ENCODE results near the gene ARHGAP44.

Gene ARHGAP44

GRCh38 chr17:12964162-12964561, 174.9 kb downstream of the ARHGAP44 start:
- Histone ChIP-seq H4K12ac (ENCODE audit: low read depth, low read length) (no peak overlapping the region), H2BK5ac (ENCODE audit: low read depth, low read length, poor library complexity) (no peak overlapping the region), H3K79me1 (ENCODE audit: low read length) (no peaks in the 10 kb centered on the region), H3K27ac (ENCODE audit: low read depth, low read length) (no peak overlapping the region), H3K4me3 (ENCODE audit: low read depth, low read length) (no peak overlapping the region), H2AFZ (ENCODE audit: insufficient read depth, low read length, poor library complexity) (no peak overlapping the region), H2BK12ac (ENCODE audit: low read length) (no peak overlapping the region), H3K4ac (ENCODE audit: low read depth, low read length) (no peak overlapping the region), H3K14ac (ENCODE audit: low read length) (no peak overlapping the region), H3K23ac (ENCODE audit: low read length) (no peak overlapping the region), H3K4me1 (ENCODE audit: control insufficient read depth in 1 of 2, insufficient read depth in 2 of 2, low read length in 2 of 2) (no peaks in the 10 kb centered on the region), H3K79me2 (ENCODE audit: control insufficient read depth, insufficient read depth, low read length, poor library complexity) (no peaks in the 10 kb centered on the region), H4K8ac (ENCODE audit: low read depth, low read length) (no peak overlapping the region), H3K9ac (ENCODE audit: low read length) (no peak overlapping the region), H2BK120ac (ENCODE audit: insufficient read depth, low read length, poor library complexity) (no peak overlapping the region), H4K91ac (ENCODE audit: low read depth, low read length) (no peak overlapping the region), H3K36me3 (ENCODE audit: control insufficient read depth in 1 of 2, insufficient read depth in 2 of 2, low read length in 2 of 2) (peaks cover 0 to 5% of the 10 kb centered on the region in 2 experiments), H2AK5ac (ENCODE audit: low read length) (no peak overlapping the region), H3K9me3 (ENCODE audit: insufficient read depth, low read depth, low read length) (no peaks in the 10 kb centered on the region), H3K18ac (ENCODE audit: low read length) (no peak overlapping the region), H3K27me3 (ENCODE audit: insufficient read depth, low read length) (no peaks in the 10 kb centered on the region), H3K4me2 (ENCODE audit: low read length) (no peak overlapping the region)
- DNase-seq, result no peak
- WGBS (ENCODE audit: extremely low coverage, insufficient coverage, insufficient read length), result no CpG with 5 or more reads among the region's 5 CpGs

DNA sequence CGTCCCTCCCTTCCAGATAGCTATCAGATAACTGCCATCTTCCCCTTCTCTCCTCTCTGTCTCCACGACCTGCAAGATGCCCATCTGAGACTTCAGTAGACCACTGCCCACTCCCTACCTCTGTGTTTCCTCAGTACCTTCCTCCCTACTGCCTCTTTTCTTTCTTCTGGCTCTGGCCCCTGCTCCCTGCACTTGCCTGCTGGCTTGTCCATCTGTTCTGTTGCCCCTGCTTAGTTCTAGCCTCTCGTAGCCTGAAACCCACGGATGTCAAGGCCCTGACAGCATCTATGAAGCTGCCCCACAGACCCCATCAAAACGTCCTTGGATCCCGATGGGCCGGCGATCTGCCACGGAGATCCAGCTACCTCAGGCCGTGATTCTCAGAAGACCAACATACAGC, 175.5 kb downstream of the ARHGAP44 start:
- DNase-seq, result no peak
- Histone ChIP-seq H3K23ac (ENCODE audit: low read length) (no peak overlapping the region), H3K9ac (ENCODE audit: low read length) (no peak overlapping the region), H2BK12ac (ENCODE audit: low read length) (no peak overlapping the region), H3K36me3 (ENCODE audit: control insufficient read depth in 1 of 2, insufficient read depth in 2 of 2, low read length in 2 of 2) (peaks cover 0 to 5% of the 10 kb centered on the region in 2 experiments), H3K4me2 (ENCODE audit: low read length) (no peak overlapping the region), H4K8ac (ENCODE audit: low read depth, low read length) (no peak overlapping the region), H2AK5ac (ENCODE audit: low read length) (no peak overlapping the region), H3K4me1 (ENCODE audit: control insufficient read depth in 1 of 2, insufficient read depth in 2 of 2, low read length in 2 of 2) (no peaks in the 10 kb centered on the region), H3K14ac (ENCODE audit: low read length) (no peak overlapping the region), H2BK120ac (ENCODE audit: insufficient read depth, low read length, poor library complexity) (no peak overlapping the region), H3K4me3 (ENCODE audit: low read depth, low read length) (no peak overlapping the region), H2BK5ac (ENCODE audit: low read depth, low read length, poor library complexity) (no peak overlapping the region), H3K9me3 (ENCODE audit: insufficient read depth, low read depth, low read length) (no peaks in the 10 kb centered on the region), H3K79me2 (ENCODE audit: control insufficient read depth, insufficient read depth, low read length, poor library complexity) (no peaks in the 10 kb centered on the region), H2AFZ (ENCODE audit: insufficient read depth, low read length, poor library complexity) (no peak overlapping the region), H3K79me1 (ENCODE audit: low read length) (no peaks in the 10 kb centered on the region), H3K27ac (ENCODE audit: low read depth, low read length) (no peak overlapping the region), H4K91ac (ENCODE audit: low read depth, low read length) (no peak overlapping the region), H3K27me3 (ENCODE audit: insufficient read depth, low read length) (no peaks in the 10 kb centered on the region), H4K12ac (ENCODE audit: low read depth, low read length) (no peak overlapping the region), H3K18ac (ENCODE audit: low read length) (no peak overlapping the region), H3K4ac (ENCODE audit: low read depth, low read length) (no peak overlapping the region)
- no CpG with 5 or more reads among the region's 10 CpGs for WGBS (ENCODE audit: extremely low coverage, insufficient coverage, insufficient read length)

DNA sequence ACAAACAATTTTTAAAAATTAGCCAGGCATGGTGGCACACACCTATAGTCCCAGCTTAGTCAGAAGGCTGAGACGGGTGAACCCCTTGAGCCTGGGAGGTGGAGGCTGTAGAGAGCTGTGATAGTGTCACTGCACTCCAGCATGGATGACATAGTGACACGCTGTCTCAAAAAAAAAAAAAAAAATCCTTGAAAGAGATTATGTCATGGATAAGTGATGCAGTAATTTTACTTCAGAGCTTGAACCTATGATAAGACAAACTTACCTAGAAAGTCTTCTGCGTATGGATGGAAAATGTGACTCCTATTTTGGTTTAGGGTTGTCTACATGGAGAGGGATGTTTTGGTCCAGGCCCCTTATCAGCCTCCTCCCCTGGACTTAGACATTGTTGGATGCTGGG, 176.7 kb downstream of the ARHGAP44 start:
- Histone ChIP-seq H3K4me3 (ENCODE audit: low read depth, low read length) (no peak overlapping the region), H3K14ac (ENCODE audit: low read length) (no peak overlapping the region), H3K4me2 (ENCODE audit: low read length) (no peak overlapping the region), H3K27me3 (ENCODE audit: insufficient read depth, low read length) (no peaks in the 10 kb centered on the region), H3K27ac (ENCODE audit: low read depth, low read length) (no peak overlapping the region), H2BK120ac (ENCODE audit: insufficient read depth, low read length, poor library complexity) (no peak overlapping the region), H2BK5ac (ENCODE audit: low read depth, low read length, poor library complexity) (no peak overlapping the region), H3K4me1 (ENCODE audit: control insufficient read depth in 1 of 2, insufficient read depth in 2 of 2, low read length in 2 of 2) (no peaks in the 10 kb centered on the region), H3K4ac (ENCODE audit: low read depth, low read length) (no peak overlapping the region), H3K23ac (ENCODE audit: low read length) (no peak overlapping the region), H4K12ac (ENCODE audit: low read depth, low read length) (no peak overlapping the region), H3K36me3 (ENCODE audit: control insufficient read depth in 1 of 2, insufficient read depth in 2 of 2, low read length in 2 of 2) (peaks cover 0 to 5% of the 10 kb centered on the region in 2 experiments), H3K79me1 (ENCODE audit: low read length) (no peaks in the 10 kb centered on the region), H4K91ac (ENCODE audit: low read depth, low read length) (no peak overlapping the region), H2BK12ac (ENCODE audit: low read length) (no peak overlapping the region), H2AFZ (ENCODE audit: insufficient read depth, low read length, poor library complexity) (no peak overlapping the region), H3K9ac (ENCODE audit: low read length) (no peak overlapping the region), H3K18ac (ENCODE audit: low read length) (no peak overlapping the region), H2AK5ac (ENCODE audit: low read length) (no peak overlapping the region), H3K79me2 (ENCODE audit: control insufficient read depth, insufficient read depth, low read length, poor library complexity) (no peaks in the 10 kb centered on the region), H4K8ac (ENCODE audit: low read depth, low read length) (no peak overlapping the region), H3K9me3 (ENCODE audit: insufficient read depth, low read depth, low read length) (no peaks in the 10 kb centered on the region)
- no CpG with 5 or more reads among the region's 3 CpGs for WGBS (ENCODE audit: extremely low coverage, insufficient coverage, insufficient read length)
- DNase-seq, result no peak

DNA sequence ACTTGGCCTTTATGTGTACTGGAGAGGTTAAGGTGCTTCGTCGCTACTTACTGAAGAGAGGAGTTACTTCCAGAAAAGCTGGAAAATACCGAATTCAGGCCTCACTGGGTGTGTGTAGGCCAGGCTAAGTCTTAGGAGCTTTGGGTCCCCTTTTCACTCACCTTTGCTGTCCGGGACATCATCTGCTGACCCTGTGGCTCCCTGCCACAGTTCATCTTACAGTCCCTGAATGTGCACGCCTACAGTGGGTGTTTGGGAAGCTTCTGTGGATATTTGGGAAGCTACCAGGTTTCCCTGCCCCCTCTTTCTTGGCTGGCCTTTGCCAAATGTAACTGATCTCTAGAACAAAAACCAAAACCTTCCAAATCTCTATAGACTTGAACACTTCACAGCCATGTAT, 177.1 kb downstream of the ARHGAP44 start:
- H3K27ac ChIP-seq (ENCODE audit: low read depth, low read length), result no peak overlapping the region
- no peak overlapping the region for H2AFZ ChIP-seq (ENCODE audit: insufficient read depth, low read length, poor library complexity)
- H3K9me3 ChIP-seq (ENCODE audit: insufficient read depth, low read depth, low read length), result no peaks in the 10 kb centered on the region
- no peak overlapping the region for H3K18ac ChIP-seq (ENCODE audit: low read length)
- H3K9ac ChIP-seq (ENCODE audit: low read length), result no peak overlapping the region
- H3K4ac ChIP-seq (ENCODE audit: low read depth, low read length), result no peak overlapping the region
- H3K79me1 ChIP-seq (ENCODE audit: low read length), result no peaks in the 10 kb centered on the region
- H4K12ac ChIP-seq (ENCODE audit: low read depth, low read length), result no peak overlapping the region
- no CpG with 5 or more reads among the region's 5 CpGs for WGBS (ENCODE audit: extremely low coverage, insufficient coverage, insufficient read length)
- H2AK5ac ChIP-seq (ENCODE audit: low read length), result no peak overlapping the region
- no peak overlapping the region for H4K91ac ChIP-seq (ENCODE audit: low read depth, low read length)
- H2BK120ac ChIP-seq (ENCODE audit: insufficient read depth, low read length, poor library complexity), result no peak overlapping the region
- no peaks in the 10 kb centered on the region for H3K27me3 ChIP-seq (ENCODE audit: insufficient read depth, low read length)
- no peak overlapping the region for H2BK5ac ChIP-seq (ENCODE audit: low read depth, low read length, poor library complexity)
- H3K14ac ChIP-seq (ENCODE audit: low read length), result no peak overlapping the region
- peaks cover 0 to 5% of the 10 kb centered on the region in 2 experiments for H3K36me3 ChIP-seq (ENCODE audit: control insufficient read depth in 1 of 2, insufficient read depth in 2 of 2, low read length in 2 of 2)
- H3K4me1 ChIP-seq (ENCODE audit: control insufficient read depth in 1 of 2, insufficient read depth in 2 of 2, low read length in 2 of 2), result no peaks in the 10 kb centered on the region
- H3K79me2 ChIP-seq (ENCODE audit: control insufficient read depth, insufficient read depth, low read length, poor library complexity), result no peaks in the 10 kb centered on the region
- H3K4me3 ChIP-seq (ENCODE audit: low read depth, low read length), result no peak overlapping the region
- no peak for DNase-seq
- no peak overlapping the region for H4K8ac ChIP-seq (ENCODE audit: low read depth, low read length)
- H2BK12ac ChIP-seq (ENCODE audit: low read length), result no peak overlapping the region
- H3K4me2 ChIP-seq (ENCODE audit: low read length), result no peak overlapping the region
- H3K23ac ChIP-seq (ENCODE audit: low read length), result no peak overlapping the region
